GM19455 (cell line): ENCODE results near the gene HAVCR2.

ENCODE experiments used
- ATAC-seq: cut with Tn5 transposase; IDR thresholded peaks from one replicate; pipeline ENCODE4 v1.9.1; 2021; ENCODE audit not compliant: unreplicated experiment

Gene HAVCR2

DNA sequence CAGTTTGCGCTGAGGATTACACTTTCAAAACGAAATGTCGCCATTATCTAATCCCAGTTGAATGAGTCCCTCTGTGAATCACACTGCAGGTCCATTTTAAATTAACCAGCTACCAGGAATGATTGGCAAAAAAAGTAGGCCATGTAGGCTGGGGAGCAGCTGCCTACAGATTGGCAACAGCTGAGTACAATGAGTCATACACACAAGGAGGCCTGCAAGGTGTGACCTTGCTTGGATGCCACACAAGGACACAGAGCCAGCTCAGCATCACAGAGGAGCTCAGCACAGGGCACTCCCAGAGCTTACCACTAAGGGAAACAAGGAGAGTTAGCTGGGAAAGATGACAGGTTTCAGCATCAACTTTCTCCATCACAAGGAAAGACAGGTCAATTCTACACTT is 62.8 kb downstream of the HAVCR2 start:
- ATAC-seq = no peak

DNA sequence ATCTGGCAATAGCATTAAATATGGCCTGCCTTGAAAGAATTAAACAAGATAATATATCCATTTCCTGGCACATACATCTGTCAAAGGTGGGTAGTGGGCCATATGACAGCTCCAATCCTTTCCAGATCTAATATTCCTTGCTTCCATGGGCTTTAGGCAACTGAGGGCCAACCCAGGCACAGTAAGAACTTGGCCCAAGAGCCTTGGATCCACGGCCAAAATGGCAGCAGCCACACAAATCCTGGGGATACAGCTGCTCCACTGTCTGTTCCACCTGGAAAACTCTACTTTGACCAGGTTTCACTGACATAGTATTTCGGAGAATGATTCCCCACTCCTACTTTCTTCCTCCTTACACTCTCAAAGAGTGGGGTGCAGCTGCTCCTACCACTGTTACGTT is 63.2 kb downstream of the HAVCR2 start:
- ATAC-seq = no peak

DNA sequence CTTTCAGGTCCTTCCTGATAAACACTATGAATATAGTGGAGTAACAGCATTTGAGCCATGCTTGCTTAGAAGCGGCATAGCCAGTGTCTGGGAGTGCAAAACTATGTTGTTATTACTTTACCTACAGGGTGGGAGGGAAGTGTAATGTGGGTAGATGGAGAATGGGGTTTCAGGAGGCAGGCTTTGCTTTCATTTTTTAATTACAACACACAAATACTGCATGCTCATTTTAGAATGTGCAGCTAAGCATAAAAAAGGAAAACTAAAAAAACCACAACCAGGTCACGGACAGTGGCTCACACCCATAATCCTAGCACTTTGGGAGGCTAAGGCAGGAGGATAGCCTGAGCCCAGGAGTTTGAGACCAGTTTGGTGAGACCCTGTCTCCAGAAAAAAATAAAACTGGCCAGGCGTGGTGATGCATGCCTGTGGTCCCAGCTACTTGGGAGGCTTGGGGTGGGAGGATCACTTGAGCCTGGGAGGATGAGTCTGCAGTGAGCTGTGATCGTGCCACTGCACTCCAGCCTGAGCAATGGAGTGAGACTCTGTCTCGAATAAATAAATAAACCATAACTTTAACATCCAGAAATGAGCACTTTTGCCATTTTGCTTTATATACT is 70.2 kb downstream of the HAVCR2 start:
- ATAC-seq = no peak
